ENCODE measurements around the gene WDR81. TPM values are rescaled to one million over a fixed set of nuclear protein-coding genes. Genes with fewer than 3 reads are reported as not detected.

The WDR81 gene
- total RNA-seq = 10 to 100 TPM; 23.0 to 27.2 (median 23.9) TPM
- long read RNA-seq, partial matches to known transcripts = 5 of 6 reads
- long read RNA-seq, other reads (novel, unspliced or antisense) = 1 of 6 reads

GRCh38 chr17:1724351-1724868 lies at the start of gene WDR81:
Gene WDR81, plus strand, starts transcription at chr17:1724704. Its CDS starts 256 bp downstream, at chr17:1724960.
- Histone ChIP-seq H3K4me1 (peaks cover 0 to 39% (median 14%) of the 10 kb centered on the region in 4 donors), H3K27ac (peak within 1 kb of the TSS; percentile 66 to 85 (median 74)), H3K4me3 (peak within 1 kb of the TSS; percentile 75 to 90 (median 82)), H3K27me3 (no peaks in the 10 kb centered on the region), H3K9me3 (no peaks in the 10 kb centered on the region), H3K36me3 (peaks cover 0 to 5% (median 0%) of the 10 kb centered on the region in 4 donors)
- TF ChIP-seq POLR2A (IDR thresholded peaks at IDR 0.05) (peak; percentile 35), CTCF (IDR thresholded peaks at IDR 0.05) (no peak)
- DNase-seq = peak; percentile 94 to 96 (median 94)
- 0% methylated on average over 4 of the region's 57 CpGs for WGBS (ENCODE audit: insufficient coverage, low coverage, low lambda C conversion rate, missing lambda C conversion rate)
- intact Hi-C loops (cut with DNase I) = no loop called here
- ATAC-seq = peak; percentile 72 to 85 (median 79)

GRCh38 chr17:1676401-1676800 lies 48.1 kb upstream of the WDR81 start:
- Histone ChIP-seq H3K27ac (no peak overlapping the region), H3K4me1 (no peaks in the 10 kb centered on the region), H3K27me3 (no peaks in the 10 kb centered on the region), H3K36me3 (peaks cover 28 to 99% (median 80%) of the 10 kb centered on the region in 4 donors), H3K9me3 (no peaks in the 10 kb centered on the region), H3K4me3 (no peak overlapping the region)
- 100% methylated on average over 1 of the region's 13 CpGs for WGBS (ENCODE audit: insufficient coverage, low coverage, low lambda C conversion rate, missing lambda C conversion rate)
- TF ChIP-seq POLR2A (IDR thresholded peaks at IDR 0.05) (no peak), CTCF (IDR thresholded peaks at IDR 0.05) (no peak)
- intact Hi-C loops (cut with DNase I) = loop anchor here in 1 of 2 donors (10.0 kb wide), 1 partner anchor 188 kb away; no protein-coding TSS in a partner anchor
- DNase-seq = no peak
- ATAC-seq = peak in 1 of 4 donors; percentile 18

- TF ChIP-seq CTCF (IDR thresholded peaks at IDR 0.05) (no peak), POLR2A (IDR thresholded peaks at IDR 0.05) (no peak)
- H3K4me3 ChIP-seq = peak overlapping the region; percentile 74 to 97 (median 94)
- intact Hi-C loops (cut with DNase I) = no loop called here
- no peak for ATAC-seq
- no peak for DNase-seq
- peaks cover 0 to 11% (median 3%) of the 10 kb centered on the region in 4 donors for H3K4me1 ChIP-seq
- WGBS (ENCODE audit: insufficient coverage, low coverage, low lambda C conversion rate, missing lambda C conversion rate) = 60% methylated on average over 5 of the region's 5 CpGs
- peak overlapping the region in 2 of 3 donors; percentile 87 to 95 for H3K27ac ChIP-seq
- peaks cover 13 to 49% (median 31%) of the 10 kb centered on the region in 4 donors for H3K36me3 ChIP-seq
- H3K9me3 ChIP-seq = no peaks in the 10 kb centered on the region
- no peaks in the 10 kb centered on the region for H3K27me3 ChIP-seq
Measured at GRCh38 chr17:1683459-1683858, 41.0 kb upstream of the WDR81 start.

GRCh38 chr17:1684378-1685189 lies 39.9 kb upstream of the WDR81 start, which contains the start of gene PRPF8:
Gene PRPF8, minus strand, starts transcription at chr17:1684867. Its CDS starts 296 bp downstream, at chr17:1684571.
- H3K4me3 ChIP-seq = peak within 1 kb of the TSS; percentile 74 to 97 (median 94)
- 0% methylated on average over 14 of the region's 72 CpGs for WGBS (ENCODE audit: insufficient coverage, low coverage, low lambda C conversion rate, missing lambda C conversion rate)
- H3K27ac ChIP-seq = peak within 1 kb of the TSS; percentile 84 to 95 (median 87)
- no peaks in the 10 kb centered on the region for H3K9me3 ChIP-seq
- peak; percentile 99 to 100 (median 100) for ATAC-seq
- intact Hi-C loops (cut with DNase I) = no loop called here
- H3K4me1 ChIP-seq = peaks cover 0 to 11% (median 3%) of the 10 kb centered on the region in 4 donors
- DNase-seq = peak; percentile 97 to 98 (median 97)
- H3K27me3 ChIP-seq = no peaks in the 10 kb centered on the region
- H3K36me3 ChIP-seq = peaks cover 11 to 37% (median 22%) of the 10 kb centered on the region in 4 donors
- no peak for TF ChIP-seq CTCF (IDR thresholded peaks at IDR 0.05)
- peak; percentile 91 for TF ChIP-seq POLR2A (IDR thresholded peaks at IDR 0.05)

Data from right lobe of liver (tissue), 6 donors.